Measurements from ENCODE around the gene G6PC3.
"Not testable (repeated sequence)": the region's sequence is repeated elsewhere in the genome, so short reads cannot be mapped to it uniquely, and the experiment has no call there.

G6PC3 gene

GRCh38 chr17:44097110-44097958 is 26.8 kb downstream of the G6PC3 start:
- ATAC-seq (replicated peaks) (no peak), DNase-seq (no peak)
- Mint-ChIP-seq H3K27ac (peak overlapping the region; percentile 20), H3K27me3 (no peaks in the 10 kb centered on the region), H3K36me3 (peaks cover 5 to 6% of the 10 kb centered on the region in 2 donors), H3K4me1 (peaks cover 18 to 38% of the 10 kb centered on the region in 2 donors), H3K9me3 (no peaks in the 10 kb centered on the region), H3K4me3 (no peak overlapping the region)

- H3K36me3 Mint-ChIP-seq, result peaks cover 1 to 14% of the 10 kb centered on the region in 2 donors
- ATAC-seq (replicated peaks); H3K4me3 Mint-ChIP-seq: not testable (repeated sequence)
Measured at GRCh38 chr17:44101858-44102257, 31.3 kb downstream of the G6PC3 start.

DNA sequence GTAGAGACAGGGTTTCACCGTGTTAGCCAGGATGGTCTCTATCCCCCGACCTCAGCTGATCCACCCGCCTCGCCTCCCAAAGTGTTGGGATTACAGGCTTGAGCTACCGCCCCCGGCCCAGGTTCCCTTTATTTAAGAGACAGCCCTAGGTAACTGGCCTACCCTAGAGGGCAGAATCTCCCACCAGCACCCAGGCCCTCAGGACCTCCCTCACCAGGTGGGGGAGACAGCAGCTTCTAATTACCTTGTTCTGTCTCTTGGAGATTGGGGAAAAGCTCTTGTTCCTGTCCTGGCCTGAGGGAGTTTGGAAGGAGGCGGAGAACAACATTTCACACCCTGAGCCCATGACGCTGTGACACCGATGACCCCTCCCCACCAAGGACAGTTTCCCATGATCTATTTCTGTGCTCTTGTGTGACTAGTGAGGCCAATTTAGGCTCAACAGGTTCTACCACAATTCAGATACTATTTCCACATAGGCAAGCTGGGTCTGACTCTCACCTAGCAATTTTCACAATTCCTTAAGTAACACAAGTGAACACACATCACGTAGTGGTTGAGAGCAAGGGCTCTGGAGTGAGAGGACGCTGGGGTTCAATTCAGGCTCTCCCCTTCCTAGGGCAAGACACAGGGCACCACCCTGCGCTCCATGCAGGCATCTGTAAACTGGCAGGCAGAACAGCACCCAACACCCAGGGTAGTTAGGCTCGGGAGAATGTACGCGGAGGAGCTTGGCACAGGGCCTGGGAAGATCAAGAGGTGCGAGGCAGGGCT is 32.5 kb downstream of the G6PC3 start:
- DNase-seq (no peak), ATAC-seq (replicated peaks) (no peak)
- Mint-ChIP-seq H3K4me3 (no peak overlapping the region), H3K36me3 (peaks cover 4 to 16% of the 10 kb centered on the region in 2 donors), H3K27me3 (no peaks in the 10 kb centered on the region), H3K4me1 (peaks cover 16 to 22% of the 10 kb centered on the region in 2 donors), H3K9me3 (no peaks in the 10 kb centered on the region), H3K27ac (peak overlapping the region; percentile 61)

More at GRCh38 chr17:44101858-44102257, 31.3 kb downstream of the G6PC3 start:
- H3K4me1 Mint-ChIP-seq, result peaks cover 20 to 23% of the 10 kb centered on the region in 2 donors
- not testable (repeated sequence) for H3K27ac Mint-ChIP-seq, H3K27me3 Mint-ChIP-seq, DNase-seq, H3K9me3 Mint-ChIP-seq

DNA sequence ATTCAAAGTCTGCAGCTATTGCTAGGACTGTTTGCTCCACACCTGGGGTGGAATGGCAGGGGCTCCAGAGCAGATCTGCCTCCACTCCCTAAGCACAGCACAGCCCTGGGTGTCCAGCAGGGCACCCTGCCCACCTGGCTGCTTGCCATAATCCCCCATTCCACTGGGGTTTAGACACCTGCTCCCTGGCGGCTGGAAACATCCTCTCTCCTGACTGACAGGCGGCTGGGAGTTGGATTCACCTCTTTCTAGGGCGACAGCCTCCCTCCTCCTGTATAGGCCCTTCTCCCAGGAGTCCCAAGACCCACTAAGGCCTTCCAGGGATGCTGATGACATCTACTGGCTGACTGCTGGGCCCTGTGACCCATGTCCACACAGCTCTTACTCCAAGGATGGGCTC is 34.9 kb downstream of the G6PC3 start:
- no peak overlapping the region for H3K27ac Mint-ChIP-seq
- peaks cover 6 to 17% of the 10 kb centered on the region in 2 donors for H3K36me3 Mint-ChIP-seq
- H3K27me3 Mint-ChIP-seq, result no peaks in the 10 kb centered on the region
- no peak for ATAC-seq (replicated peaks)
- no peaks in the 10 kb centered on the region for H3K9me3 Mint-ChIP-seq
- H3K4me3 Mint-ChIP-seq, result no peak overlapping the region
- H3K4me1 Mint-ChIP-seq, result peaks cover 23 to 24% of the 10 kb centered on the region in 2 donors
- no peak for DNase-seq

- Mint-ChIP-seq H3K36me3 (peaks cover 6 to 17% of the 10 kb centered on the region in 2 donors), H3K9me3 (no peaks in the 10 kb centered on the region), H3K27ac (peak overlapping the region; percentile 63), H3K27me3 (no peaks in the 10 kb centered on the region), H3K4me3 (no peak overlapping the region), H3K4me1 (peaks cover 25 to 27% of the 10 kb centered on the region in 2 donors)
- no peak for DNase-seq
- ATAC-seq (replicated peaks), result no peak
Measured at GRCh38 chr17:44105941-44106340, 35.4 kb downstream of the G6PC3 start.

DNA sequence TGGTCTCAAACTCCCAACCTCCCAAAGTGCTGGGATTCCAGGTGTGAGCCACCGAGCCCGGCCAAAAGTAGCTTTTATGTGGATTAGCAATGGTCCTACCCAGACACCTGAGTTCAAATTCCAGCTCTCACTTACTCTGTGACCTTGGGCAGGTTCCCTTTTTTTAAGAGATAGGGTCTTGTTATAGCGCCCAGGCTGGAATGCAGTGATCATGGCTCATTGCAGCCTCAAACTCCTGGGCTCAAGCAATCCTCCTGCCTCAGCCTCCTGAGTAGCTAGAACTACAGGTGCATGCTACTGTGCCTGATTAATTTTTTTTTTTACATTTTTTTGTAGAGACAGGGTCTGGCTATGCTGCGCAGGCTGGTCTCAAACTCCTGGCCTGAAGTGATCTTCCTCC is 36.3 kb downstream of the G6PC3 start:
- no peaks in the 10 kb centered on the region for H3K27me3 Mint-ChIP-seq

DNA sequence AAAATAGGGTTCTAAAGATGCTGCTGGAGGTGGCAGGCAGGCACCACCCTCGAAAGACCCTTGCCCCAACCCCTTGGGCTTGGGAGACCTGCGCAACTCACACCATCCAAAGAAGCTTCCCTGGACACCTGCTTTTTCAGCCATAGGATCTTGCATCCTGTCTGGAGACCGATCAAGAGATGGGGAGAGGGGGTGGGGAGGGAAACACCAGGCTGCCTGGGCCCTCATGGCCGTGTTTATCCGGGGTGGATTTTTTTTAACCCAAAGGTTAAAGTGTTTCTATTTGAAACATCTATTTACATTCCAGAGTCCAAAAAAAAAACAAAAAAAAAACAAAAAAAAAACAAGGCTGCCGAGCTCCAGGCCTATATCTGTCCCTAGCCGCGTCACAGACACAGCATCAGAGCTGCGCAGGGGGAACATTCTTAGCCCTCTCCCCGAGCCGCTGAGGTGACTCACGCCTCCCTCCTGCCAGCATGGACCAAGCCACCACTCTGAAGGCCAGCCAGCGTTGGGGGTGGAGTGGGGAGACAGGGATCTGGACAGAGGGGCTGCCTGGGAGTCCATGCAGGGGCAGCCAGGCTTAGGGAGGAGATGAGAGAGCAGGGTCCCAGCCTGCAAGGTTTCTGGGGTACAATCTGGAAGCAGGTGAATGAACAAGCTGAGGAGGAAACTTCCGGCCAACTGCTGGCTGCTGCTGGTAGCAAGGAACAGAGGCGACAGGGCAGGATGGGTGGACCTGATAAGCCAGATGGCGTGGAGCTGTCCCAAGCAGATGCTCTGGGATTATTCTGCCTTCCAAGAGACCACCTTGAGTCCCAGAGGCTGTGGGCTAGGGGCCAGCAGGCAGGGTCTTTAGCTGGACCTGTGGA is 38.1 kb downstream of the G6PC3 start:
- H3K4me1 Mint-ChIP-seq, result peaks cover 40 to 49% of the 10 kb centered on the region in 2 donors
- H3K27ac Mint-ChIP-seq, result no peak overlapping the region
- no peak overlapping the region for H3K4me3 Mint-ChIP-seq
- peaks cover 5 to 14% of the 10 kb centered on the region in 2 donors for H3K36me3 Mint-ChIP-seq
- ATAC-seq (replicated peaks), result no peak
- DNase-seq, result no peak
- H3K9me3 Mint-ChIP-seq, result no peaks in the 10 kb centered on the region
- no peaks in the 10 kb centered on the region for H3K27me3 Mint-ChIP-seq

More for the DNA sequence above, 36.3 kb downstream of the G6PC3 start:
- Mint-ChIP-seq H3K27ac (no peak overlapping the region), H3K4me1 (peaks cover 30 to 31% of the 10 kb centered on the region in 2 donors), H3K36me3 (peaks cover 6 to 17% of the 10 kb centered on the region in 2 donors), H3K4me3 (no peak overlapping the region), H3K9me3 (no peaks in the 10 kb centered on the region)
- DNase-seq (no peak), ATAC-seq (replicated peaks) (no peak)

GRCh38 chr17:44109312-44109630 is 38.7 kb downstream of the G6PC3 start:
- Mint-ChIP-seq H3K27ac (peak overlapping the region; percentile 9), H3K36me3 (peaks cover 5 to 18% of the 10 kb centered on the region in 2 donors), H3K9me3 (no peaks in the 10 kb centered on the region), H3K4me1 (peaks cover 43 to 55% of the 10 kb centered on the region in 2 donors), H3K4me3 (no peak overlapping the region), H3K27me3 (no peaks in the 10 kb centered on the region)
- no peak for DNase-seq
- no peak for ATAC-seq (replicated peaks)

GRCh38 chr17:44110011-44110686 is 39.6 kb downstream of the G6PC3 start:
- no peaks in the 10 kb centered on the region for H3K27me3 Mint-ChIP-seq
- peak overlapping the region; percentile 47 for H3K27ac Mint-ChIP-seq
- H3K36me3 Mint-ChIP-seq, result peaks cover 5 to 13% of the 10 kb centered on the region in 2 donors
- peak overlapping the region; percentile 83 to 89 for H3K4me3 Mint-ChIP-seq
- no peaks in the 10 kb centered on the region for H3K9me3 Mint-ChIP-seq
- no peak for ATAC-seq (replicated peaks)
- peaks cover 40 to 59% of the 10 kb centered on the region in 2 donors for H3K4me1 Mint-ChIP-seq
- DNase-seq, result no peak

DNA sequence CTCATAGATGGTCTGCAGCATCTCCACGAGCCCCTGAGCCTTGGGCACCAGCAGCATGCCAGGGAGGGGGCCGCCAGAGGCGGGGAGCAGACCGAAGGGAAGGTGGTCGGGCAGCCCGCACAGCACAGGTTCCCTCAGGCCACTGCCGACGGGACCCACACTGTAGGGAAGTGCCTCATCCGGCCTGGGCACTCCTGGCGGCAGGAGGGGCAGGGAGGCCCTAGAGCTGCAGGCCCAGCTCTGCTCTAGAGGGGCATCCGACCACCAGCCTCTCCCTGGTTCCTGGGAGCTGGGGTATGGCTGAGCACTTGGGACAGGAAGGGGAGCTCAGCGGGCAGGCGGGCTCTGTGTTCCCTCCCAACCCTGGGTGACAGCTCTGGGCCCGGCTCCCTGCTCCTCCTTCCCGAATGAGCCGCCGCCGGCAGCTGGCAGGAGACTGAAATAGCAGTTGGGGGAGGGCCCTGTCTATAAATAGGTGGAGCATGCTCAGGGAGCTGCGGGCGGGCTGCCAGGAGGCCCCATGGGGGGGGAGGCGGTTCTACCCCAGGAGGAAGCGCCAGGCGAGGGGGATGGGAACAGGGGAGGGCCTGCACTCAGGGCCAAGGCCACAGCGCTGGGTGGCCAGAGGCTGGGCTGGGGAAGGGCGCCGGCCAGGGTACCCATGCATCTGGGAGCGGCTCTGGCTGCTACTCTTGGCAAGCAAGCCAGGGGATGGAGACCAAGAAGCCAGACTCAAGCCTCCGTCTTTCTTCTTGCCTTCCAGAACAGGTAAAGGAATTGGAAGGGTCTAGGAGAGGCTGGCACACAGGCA is 40.5 kb downstream of the G6PC3 start:
- peak overlapping the region; percentile 83 to 89 for H3K4me3 Mint-ChIP-seq
- H3K27me3 Mint-ChIP-seq, result no peaks in the 10 kb centered on the region
- peaks cover 45 to 65% of the 10 kb centered on the region in 2 donors for H3K4me1 Mint-ChIP-seq
- no peak overlapping the region for H3K27ac Mint-ChIP-seq
- ATAC-seq (replicated peaks), result peak; percentile 81 to 84
- peak; percentile 59 for DNase-seq
- H3K36me3 Mint-ChIP-seq, result peaks cover 5 to 13% of the 10 kb centered on the region in 2 donors
- no peaks in the 10 kb centered on the region for H3K9me3 Mint-ChIP-seq

GRCh38 chr17:44111777-44112176 is 41.2 kb downstream of the G6PC3 start:
- peak overlapping the region; percentile 83 to 89 for H3K4me3 Mint-ChIP-seq
- no peaks in the 10 kb centered on the region for H3K27me3 Mint-ChIP-seq
- H3K9me3 Mint-ChIP-seq, result no peaks in the 10 kb centered on the region
- H3K36me3 Mint-ChIP-seq, result peaks cover 9 to 19% of the 10 kb centered on the region in 2 donors
- ATAC-seq (replicated peaks) (no peak), DNase-seq (no peak)
- peaks cover 52 to 71% of the 10 kb centered on the region in 2 donors for H3K4me1 Mint-ChIP-seq
- peak overlapping the region; percentile 85 for H3K27ac Mint-ChIP-seq

DNA sequence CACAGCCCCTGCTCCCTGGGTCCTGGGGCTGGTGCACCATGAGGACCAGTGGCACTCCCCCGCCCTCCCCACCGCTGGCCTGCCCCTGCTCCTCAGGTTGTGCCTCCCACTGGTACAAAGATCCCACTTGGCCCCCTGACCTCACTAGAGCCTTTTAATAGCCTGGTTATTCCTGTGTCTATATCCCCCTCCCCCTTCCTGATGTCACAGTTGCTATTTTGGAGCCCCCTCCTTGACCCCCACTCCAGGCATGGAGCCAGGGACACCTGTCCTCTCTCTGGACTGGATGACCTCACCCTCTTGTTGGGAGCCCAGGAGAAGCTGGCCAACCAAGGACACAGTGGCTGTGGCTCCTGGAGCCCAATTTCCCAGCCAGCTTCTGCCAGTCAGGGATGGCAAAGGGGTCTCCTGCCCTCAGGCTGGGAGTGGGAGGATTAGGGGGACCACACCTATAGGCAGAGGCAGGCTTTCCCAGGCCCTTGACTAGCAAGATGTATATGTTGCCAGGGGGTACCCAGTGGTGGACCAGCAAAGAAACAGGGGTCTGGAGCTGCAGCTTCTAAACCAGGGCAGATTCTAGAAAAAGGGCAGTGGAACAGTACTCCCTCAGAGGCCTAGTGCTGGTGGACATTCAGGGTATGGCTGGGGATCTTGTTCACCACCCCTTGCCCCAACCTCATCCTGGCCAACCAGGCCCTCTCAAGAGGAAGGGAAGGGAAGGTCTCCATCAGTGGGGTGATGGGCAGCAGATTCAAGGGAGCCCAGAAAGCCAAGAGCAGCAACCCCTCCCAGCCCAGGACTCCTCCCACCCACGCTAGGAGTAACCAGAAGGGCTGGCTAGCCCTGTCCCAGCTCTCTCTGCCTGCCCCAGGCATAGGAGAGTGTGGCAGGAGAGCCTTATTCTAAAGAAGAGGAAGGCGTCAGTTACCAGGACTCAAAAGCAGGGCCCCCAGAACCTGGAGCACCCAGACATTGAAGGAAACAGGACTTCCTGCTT is 42.0 kb downstream of the G6PC3 start:
- Mint-ChIP-seq H3K36me3 (peaks cover 8 to 24% of the 10 kb centered on the region in 2 donors), H3K4me1 (peaks cover 55 to 76% of the 10 kb centered on the region in 2 donors), H3K4me3 (no peak overlapping the region), H3K27me3 (no peaks in the 10 kb centered on the region), H3K9me3 (no peaks in the 10 kb centered on the region), H3K27ac (peak overlapping the region; percentile 51)
- no peak for DNase-seq
- no peak for ATAC-seq (replicated peaks)
